GM19351 (cell line): ENCODE measurements around the gene KCNK3.

Experiments
- ATAC-seq: cut with Tn5 transposase; IDR thresholded peaks from one replicate; pipeline ENCODE4 v1.9.1; 2021; ENCODE audit warnings: mild to moderate bottlenecking, moderate library complexity; ENCODE audit not compliant: unreplicated experiment

The KCNK3 gene

GRCh38 chr2:26685989-26686839 lies 6.3 kb upstream of the KCNK3 start:
- no peak for ATAC-seq

GRCh38 chr2:26687328-26687727 lies 5.2 kb upstream of the KCNK3 start:
- ATAC-seq, result no peak

- ATAC-seq, result no peak
These were observed 4.7 kb upstream of the KCNK3 start for GRCh38 chr2:26687801-26688200.

GRCh38 chr2:26691161-26691560 lies 1.4 kb upstream of the KCNK3 start:
- ATAC-seq, result no peak

- ATAC-seq, result no peak
These were observed 642 bp upstream of the KCNK3 start for GRCh38 chr2:26691881-26692278.

GRCh38 chr2:26692897-26693849 lies 651 bp downstream of the KCNK3 start:
- no peak for ATAC-seq

GRCh38 chr2:26694001-26694400 lies 1.5 kb downstream of the KCNK3 start:
- ATAC-seq, result no peak

GRCh38 chr2:26696351-26696816 lies 3.9 kb downstream of the KCNK3 start:
- no peak for ATAC-seq

GRCh38 chr2:26697425-26697824 lies 4.9 kb downstream of the KCNK3 start:
- no peak for ATAC-seq

- ATAC-seq, result no peak
These were observed 6.8 kb downstream of the KCNK3 start for GRCh38 chr2:26699295-26699694.

- ATAC-seq, result no peak
These were observed 7.6 kb downstream of the KCNK3 start for GRCh38 chr2:26700078-26700477.

- no peak for ATAC-seq
These were observed 9.1 kb downstream of the KCNK3 start for GRCh38 chr2:26701596-26701995.

GRCh38 chr2:26702025-26702424 lies 9.5 kb downstream of the KCNK3 start:
- no peak for ATAC-seq

GRCh38 chr2:26704441-26704977 lies 12.0 kb downstream of the KCNK3 start:
- ATAC-seq, result no peak

- no peak for ATAC-seq
These were observed 12.6 kb downstream of the KCNK3 start for GRCh38 chr2:26705126-26705525.

- ATAC-seq, result no peak
These were observed 13.6 kb downstream of the KCNK3 start for GRCh38 chr2:26706093-26706492.

- ATAC-seq, result no peak
These were observed 14.3 kb downstream of the KCNK3 start for GRCh38 chr2:26706616-26707473.

- no peak for ATAC-seq
These were observed 15.2 kb downstream of the KCNK3 start for GRCh38 chr2:26707747-26708146.

GRCh38 chr2:26708457-26708856 lies 15.9 kb downstream of the KCNK3 start:
- no peak for ATAC-seq

GRCh38 chr2:26709323-26710110 lies 17.0 kb downstream of the KCNK3 start:
- no peak for ATAC-seq
